Body of pancreas (tissue), 4 donors: ENCODE data around the gene NEXN.

ENCODE experiments used
- POLR2A ChIP-seq, 3 donors: fragments of 450-650 bp; IDR thresholded peaks; one replicate each; pipeline ENCODE4 v1.6.1; 2016; ENCODE audit warnings: antibody characterized with exemption in 3 of 3, mild to moderate bottlenecking in 2 of 3
- TF ChIP-seq, protein P1 (sequence below), 7 experiments: fragments of 450-650 bp in 4 of 7; fragments of 200-600 bp in 3 of 7; sonication (generic) in 3 of 7; IDR thresholded peaks; one replicate each; pipeline ENCODE4 v1.5.1; 2016 to 2019; ENCODE audit warnings: antibody characterized with exemption in 7 of 7

GRCh38 chr1:77906019-77906545 is 17.7 kb downstream of the NEXN start:
- TF ChIP-seq, protein P1, sequence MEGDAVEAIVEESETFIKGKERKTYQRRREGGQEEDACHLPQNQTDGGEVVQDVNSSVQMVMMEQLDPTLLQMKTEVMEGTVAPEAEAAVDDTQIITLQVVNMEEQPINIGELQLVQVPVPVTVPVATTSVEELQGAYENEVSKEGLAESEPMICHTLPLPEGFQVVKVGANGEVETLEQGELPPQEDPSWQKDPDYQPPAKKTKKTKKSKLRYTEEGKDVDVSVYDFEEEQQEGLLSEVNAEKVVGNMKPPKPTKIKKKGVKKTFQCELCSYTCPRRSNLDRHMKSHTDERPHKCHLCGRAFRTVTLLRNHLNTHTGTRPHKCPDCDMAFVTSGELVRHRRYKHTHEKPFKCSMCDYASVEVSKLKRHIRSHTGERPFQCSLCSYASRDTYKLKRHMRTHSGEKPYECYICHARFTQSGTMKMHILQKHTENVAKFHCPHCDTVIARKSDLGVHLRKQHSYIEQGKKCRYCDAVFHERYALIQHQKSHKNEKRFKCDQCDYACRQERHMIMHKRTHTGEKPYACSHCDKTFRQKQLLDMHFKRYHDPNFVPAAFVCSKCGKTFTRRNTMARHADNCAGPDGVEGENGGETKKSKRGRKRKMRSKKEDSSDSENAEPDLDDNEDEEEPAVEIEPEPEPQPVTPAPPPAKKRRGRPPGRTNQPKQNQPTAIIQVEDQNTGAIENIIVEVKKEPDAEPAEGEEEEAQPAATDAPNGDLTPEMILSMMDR (IDR thresholded peaks at IDR 0.05): no peak
- no peak for TF ChIP-seq POLR2A (IDR thresholded peaks at IDR 0.05)
